Stimulated activated CD4-positive, alpha-beta T cell treated with anti-CD3 and anti-CD28 coated beads, Interleukin-12 subunit alpha, Interleukin-12 subunit beta, amount 100 ng/mL, for 48 hours (primary cell): Measurements from ENCODE around the gene ACBD4.

Source experiments
- DNase-seq, 3 donors: peaks; one replicate each; pipeline ENCODE4 v3.0.0-alpha.2; 2020; ENCODE audit warnings: low read depth in 2 of 3, low spot score in 1 of 3

Gene ACBD4

DNA sequence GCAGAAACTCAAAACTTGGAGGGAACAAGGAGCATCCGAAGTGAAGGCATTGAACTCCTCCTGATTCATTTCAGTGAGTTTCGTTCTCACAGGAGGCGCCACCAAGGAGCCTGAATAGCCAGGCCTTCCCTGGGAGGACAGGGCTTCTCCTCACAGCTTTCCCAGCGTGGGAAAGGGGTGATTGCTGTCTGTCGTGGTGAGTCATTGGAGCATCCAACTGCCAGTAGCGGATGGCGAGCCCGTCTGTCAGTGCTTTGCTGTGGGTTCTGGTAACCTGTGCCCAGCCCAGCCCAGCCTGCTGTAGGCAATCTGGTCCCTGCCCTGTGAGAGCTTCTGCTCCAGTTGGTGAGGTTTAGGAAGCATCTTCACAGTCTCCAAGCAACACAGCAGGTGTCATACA, 31.5 kb upstream of the ACBD4 start:
- DNase-seq: no peak

DNA sequence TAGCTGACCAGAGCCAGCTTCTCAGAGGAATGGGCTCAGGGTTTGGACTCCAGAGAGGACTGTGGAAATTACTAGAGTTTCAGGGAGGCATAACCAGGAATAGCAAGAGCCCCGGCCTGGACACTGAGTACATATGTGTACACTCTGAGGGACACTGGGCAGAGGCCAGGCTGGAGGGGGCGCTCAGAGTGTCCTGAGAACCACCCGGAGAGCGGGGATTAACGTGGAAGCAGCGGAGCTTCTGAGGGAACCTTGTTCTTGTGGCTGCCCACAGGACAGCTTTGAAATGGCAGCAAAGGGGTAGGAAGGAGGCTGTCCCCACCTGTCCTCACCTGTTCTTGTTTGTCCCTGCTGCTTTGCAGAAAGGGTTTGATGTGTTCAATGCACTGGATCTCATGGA, 31.0 kb upstream of the ACBD4 start:
- no peak for DNase-seq

DNA sequence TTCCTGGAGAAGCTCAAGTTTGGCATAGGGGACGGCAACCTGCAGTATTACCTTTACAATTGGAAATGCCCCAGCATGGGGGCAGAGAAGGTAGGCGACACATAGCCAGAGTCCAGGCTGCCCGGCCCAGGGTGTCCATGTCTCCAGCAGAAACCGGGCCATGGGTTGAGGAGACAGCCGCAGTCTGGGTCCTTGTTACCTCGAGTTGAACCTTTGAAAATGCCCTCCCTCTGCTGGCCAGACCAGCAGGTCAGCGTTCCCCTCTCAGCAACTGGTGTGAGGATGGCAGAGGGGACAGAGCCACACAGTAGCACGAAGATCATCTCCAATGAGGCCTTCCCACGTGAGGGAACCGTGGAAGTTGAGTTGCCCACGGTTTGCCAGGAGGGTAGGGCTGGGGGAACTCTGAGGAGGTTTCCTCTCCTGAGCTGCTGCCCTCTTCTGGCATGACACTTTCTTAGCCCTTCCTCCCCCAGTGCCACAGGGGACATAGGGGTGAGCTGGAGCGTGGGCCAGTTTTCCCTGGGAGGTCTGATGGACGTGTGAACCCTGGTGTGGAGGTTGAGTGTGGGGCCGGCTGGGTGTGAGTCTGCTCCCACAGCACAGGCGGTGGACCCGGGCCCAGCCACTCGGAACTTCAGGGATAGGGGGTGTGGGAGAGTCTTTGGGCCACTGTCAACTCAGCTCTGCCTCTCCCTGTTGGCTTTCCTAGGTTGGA, 30.4 kb upstream of the ACBD4 start:
- DNase-seq: no peak

DNA sequence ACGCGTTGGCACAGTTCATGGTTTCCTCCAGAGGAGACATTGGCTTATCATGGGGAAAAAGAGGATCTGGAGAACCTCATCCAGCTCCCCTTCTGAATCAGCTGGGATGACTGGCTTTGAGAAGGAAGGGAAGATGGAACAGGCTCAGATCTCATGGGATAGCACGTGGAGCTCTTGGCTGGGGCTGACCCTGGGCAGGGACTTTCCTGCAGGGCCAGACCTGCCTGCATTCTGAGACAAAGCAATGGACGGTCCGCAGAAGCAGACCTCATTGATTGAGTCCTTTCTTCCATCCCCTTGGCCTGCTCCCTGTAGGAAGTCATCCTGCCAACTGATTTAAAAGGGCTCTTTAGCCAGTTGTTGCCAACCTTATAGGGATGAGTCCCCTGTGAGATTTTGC, 29.4 kb upstream of the ACBD4 start:
- no peak for DNase-seq

DNA sequence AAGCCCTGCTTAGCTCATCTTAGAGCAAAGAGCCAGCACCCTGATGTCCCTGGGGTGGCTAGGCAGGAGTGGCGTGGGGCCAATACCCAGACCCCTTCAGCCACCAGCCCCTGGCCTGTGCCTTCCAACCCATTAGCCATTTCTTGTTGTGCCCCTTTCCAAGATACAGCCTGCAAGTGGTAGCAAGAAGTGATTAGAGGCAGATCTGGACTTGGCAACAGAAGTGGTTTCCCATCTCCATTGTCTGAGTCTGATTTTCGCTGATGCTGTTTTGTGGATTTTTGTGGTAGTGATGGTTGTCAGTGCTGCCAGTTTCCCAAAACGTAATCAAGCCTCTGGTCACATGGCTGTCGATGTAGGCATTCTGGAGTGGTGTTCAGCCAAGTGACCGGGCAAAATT, 28.9 kb upstream of the ACBD4 start:
- no peak for DNase-seq

DNA sequence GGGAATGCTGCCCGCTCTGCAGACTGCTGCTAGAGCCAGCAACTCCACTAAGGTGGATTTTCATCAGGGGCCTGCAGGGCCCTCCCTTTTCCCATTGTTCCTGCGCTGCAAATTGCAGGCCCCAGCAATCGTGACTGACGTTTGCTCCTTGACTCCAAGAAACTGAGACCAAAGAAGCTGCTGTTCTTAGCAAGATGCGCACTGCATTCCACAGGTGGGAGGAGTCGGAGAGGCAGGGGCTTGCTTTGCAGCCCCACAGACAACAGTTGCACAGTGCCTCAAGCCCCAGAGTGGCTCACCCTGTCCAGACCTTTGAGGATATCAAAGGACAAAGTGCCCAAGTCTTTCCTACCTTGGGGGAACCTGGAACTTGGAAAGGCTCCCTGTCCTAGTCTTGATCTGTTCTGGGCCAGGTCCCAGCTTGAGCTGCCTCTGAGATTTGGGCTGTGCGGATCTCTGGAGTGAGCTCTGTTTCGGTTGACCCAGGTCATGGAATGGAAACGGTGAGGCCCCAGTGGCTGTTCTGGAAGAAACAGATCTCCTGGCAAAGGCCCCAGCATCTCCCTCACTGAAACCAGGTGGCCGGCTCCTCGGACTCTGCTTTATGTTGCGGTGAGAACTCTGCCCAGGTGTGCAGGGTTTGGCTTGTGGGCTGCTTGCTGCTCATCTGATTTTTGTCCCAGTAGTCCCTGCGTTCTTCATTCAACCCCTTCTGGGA, 28.0 kb upstream of the ACBD4 start:
- DNase-seq: no peak

DNA sequence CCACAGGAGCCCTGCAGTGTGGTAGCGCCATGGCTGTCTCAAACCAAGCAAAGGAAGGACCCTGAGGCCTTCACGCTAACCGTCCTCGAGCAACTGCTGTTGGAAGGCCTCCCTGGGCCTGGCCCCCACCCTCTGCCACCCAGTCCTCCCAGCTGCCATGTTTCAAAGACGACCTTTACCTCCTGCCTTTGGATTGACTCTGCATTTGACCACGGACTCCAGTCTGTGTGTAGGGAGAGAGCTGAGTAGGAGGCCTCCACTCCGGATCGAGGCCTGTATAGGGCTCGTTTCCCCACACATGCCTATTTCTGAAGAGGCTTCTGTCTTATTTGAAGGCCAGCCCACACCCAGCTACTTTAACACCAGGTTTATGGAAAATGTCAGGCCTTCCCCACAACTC, 27.4 kb upstream of the ACBD4 start:
- DNase-seq: no peak

DNA sequence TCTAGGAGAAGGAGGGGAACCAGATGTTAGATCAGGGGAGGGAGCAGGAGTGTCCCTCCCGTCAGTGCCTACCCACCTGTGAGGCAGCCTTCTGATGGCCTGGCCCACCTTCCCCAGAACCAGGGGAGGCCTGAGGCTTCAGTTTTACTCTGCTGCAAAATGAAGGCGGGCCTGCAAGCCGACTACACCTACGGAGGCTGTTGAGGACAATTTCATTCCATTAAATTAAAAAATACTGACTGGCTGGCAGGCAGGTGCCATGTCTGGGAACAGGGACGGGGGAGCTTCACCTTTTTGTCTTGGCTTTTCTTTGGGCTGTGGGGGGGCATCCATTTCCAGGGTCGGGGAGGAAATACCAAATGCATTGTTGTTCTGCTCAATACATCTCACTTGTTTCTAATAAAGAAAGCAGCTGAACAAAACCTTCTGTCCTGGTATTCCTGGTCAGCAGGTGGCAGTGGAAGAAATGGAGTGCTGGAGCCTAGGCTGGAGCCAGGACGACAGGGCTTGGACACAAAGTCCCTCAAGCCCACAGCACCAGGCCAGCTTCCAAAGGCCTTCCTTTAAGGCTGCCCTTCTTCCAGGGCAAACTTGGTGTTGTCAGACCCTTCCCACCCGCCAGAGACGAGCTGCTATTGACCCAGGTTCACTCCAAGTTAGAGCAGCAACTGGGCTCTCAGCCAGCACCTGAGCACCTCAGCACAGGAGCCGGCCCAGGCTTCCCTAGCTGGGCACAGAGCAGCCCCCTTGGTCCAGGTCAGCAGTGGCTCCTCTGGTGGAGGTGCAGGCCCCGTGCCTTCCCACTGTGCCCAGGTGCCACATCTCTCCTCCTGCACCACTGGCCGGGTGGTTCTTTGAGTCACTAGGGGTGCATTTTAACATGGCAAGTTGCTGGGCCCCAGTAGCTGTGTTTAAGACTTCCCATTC, 26.6 kb upstream of the ACBD4 start:
- DNase-seq: no peak

DNA sequence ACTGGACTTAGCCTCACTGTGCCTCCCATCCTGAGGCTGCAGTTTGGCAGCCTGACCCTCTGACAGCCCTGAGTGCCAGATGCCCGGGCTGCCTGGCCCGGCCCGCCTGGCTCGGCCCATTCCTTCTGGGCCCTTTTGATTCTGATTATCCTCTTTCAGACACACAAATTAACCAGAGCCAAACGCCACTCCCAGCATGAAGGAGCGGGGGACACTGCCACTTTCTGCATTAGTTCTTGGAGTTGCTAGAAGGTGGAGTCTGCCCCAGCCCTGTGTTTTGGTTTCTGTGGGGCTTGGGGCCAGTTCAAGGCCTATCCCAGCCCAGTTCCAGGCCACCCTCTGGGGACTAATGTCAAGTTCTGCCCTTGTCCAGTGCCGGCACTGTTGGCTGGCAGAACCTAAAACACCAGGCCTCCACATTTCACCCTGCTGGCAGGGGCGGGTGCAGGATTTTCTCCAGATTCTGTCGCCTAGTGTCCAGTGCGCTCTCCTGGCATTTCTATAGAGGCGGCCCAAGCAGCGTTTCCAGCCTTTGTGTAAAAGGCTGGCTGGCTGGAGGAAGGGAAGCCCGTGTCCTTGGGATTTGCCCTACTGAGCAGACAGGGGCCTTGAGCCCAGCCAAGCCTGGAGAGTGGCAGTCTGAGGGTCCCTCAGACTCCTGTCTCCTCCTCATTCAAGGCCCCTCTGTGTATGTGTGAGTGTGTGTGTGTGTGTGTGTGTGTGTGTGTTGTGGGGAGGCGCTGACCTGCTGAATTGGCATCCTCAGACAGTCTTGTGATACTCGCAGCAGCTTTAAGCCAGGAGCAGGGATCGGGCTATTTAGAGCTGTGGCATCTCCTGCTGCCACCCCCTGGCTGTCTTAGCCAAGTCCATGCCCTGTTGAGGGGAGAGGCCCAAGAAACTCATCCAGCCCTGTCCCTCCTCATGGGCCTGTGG, 24.5 kb upstream of the ACBD4 start:
- no peak for DNase-seq

DNA sequence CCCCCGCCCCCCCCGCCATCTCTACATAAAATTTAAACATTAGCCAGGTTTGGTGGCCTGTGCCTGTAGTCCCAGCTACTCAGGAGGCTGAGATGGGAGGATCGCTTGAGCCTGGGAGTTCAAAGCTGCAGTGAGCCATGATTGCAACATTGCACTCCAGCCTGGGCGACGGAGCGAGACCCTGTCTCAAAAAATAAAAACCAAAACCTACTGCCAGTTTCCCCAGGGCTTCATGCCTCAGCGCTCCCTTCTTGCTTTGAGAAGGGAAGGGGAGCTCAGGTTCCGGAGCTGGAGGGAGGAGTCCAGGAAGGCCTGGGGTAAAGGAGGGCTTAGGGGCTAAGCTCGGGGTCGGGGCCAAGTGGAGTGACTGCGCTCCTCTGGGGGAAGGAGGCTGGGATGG, 23.6 kb upstream of the ACBD4 start:
- DNase-seq: no peak

DNA sequence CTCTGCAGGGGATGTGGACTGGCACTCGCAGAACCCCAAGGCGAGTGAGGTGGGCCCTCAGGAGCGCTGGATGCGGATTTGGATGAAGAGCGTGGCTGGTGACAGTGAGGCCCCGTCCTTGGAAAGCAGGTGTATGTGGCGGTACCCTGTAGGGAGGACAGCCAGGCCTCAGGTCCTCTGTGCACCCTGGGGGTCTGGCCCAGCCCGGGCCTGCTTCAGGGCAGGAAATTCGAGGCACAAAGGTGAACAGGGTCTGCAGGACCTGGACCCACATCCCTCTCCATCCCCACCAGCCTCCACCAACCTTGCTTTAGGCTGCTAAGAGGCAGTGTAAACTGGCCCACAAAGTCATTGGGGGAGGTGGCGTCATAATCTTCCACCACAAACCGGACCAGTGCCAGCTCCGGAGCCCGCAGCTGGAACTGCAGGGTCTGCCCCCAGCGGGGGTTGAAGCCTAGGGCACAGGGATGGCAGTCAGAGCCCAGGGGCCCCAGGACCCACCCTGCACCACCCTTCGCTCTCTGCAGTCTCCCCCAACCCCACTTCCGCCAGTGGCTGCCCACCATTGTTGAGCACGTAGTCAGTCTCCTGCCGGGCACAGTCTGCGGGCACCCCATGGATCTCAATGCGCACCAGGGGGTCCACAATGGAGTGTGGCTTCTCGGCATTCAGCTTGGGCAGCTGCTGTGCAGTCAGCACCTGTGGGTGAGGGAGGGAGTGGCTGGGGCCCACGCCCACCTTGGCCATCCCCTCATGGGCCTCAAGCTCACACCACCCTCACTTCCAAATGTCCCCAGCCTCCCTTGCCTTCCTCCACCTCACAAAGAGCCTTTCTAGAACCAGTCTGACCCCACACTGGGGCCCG, 22.7 kb upstream of the ACBD4 start:
- DNase-seq: no peak

DNA sequence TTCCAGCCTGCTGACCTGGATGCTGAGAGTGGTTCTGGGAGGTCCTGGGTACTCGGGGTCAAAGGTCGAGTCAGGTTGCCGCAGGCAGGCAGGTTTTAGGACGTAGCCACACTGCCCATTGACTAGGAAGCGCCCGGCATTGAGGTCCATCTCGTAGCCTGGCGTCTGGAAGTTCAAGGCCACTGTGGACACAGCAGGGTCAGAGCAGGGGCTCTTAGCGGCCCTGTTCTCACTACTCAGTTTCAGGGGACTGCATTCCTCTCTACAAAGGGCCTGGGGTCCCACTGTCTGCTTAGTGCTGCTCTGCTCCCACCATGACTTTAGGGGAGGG, 22.1 kb upstream of the ACBD4 start:
- no peak for DNase-seq

DNA sequence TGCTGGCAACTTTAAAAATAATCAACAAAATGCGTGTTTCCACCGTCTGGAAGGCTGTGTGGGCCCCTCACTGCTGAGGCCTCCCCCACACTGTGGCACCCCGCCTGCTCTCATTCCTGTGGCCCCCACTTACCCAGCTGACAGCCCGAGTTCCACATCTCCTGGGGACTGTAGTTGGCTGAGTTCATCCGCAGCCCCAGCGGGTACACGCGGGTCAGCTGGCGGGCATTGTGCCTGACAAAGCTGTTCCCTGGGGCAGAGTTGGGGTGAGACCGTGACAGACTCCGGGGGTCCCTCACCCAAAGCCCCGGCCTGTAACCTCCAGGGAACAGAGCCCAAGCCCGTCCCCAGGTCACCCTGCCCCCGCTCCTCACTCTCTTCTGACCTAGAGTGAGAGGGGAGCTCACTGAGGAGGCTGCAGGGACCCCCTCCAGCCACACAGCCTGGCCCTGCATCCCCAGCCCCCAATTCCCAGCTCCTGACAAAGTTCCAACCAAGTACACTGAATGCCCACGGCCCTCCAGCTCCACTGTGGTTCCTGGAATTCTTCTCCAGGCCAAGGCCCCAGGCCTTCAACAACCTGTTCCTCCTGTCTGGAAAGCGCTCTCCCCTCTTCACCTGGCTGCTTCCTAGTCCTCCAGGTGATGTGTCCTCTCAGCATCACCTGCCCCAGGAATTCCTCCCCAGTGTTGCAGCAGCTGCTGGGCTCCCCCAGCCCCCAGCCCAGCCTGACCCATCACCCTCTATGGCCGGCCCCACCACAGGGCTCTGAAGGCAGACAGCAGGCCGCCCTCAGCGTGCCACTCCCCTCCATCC, 21.2 kb upstream of the ACBD4 start:
- no peak for DNase-seq

DNA sequence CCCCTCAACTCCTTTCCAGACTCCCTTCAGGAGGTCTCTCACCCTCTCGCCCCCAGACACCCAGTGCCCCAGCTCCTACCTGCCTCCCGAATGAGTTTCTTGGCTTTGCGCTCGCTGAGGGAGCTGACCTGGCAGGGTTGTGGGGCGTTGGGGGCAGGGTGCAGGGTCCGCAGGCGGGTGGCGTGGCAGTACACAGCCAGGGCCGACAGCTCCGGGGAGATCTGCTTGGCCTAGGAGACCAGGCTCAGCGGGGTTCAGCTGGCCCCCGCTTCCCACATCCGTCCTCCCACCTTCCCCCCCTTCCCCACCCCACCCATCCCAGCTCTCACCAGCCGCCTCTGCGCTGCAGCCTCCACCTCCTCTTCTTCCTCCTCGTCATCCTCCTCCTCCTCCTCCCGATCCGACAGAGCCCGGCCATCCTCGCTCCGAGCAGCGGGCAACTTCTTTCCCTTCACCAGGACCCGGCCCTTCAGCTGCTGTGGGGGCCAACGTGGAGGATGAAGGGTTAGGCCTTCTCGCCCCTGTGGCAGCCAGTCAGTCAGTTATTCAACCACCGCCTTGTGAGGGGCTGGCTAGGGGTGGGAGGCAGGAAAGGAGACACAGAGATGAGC, 20.4 kb upstream of the ACBD4 start:
- DNase-seq: no peak

DNA sequence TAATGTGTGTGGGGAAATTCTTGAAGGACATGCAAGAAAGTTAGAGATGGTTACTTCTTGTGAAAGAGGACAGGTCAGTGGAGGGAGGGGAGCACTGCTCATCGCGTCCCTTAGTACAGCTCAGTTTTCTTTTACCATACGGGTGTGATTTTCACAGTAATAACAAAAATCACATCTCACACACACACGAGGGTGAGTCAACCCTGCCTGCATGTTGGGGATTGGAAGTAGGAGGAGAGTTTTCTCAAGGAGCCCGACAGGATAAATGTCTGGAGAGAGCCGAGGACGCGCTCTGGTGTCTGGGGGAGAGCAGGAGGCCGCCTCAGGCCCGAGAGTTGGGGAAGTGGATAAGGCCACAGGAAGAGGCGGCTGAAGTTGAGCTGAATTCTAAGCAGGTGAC, 19.6 kb upstream of the ACBD4 start:
- no peak for DNase-seq

DNA sequence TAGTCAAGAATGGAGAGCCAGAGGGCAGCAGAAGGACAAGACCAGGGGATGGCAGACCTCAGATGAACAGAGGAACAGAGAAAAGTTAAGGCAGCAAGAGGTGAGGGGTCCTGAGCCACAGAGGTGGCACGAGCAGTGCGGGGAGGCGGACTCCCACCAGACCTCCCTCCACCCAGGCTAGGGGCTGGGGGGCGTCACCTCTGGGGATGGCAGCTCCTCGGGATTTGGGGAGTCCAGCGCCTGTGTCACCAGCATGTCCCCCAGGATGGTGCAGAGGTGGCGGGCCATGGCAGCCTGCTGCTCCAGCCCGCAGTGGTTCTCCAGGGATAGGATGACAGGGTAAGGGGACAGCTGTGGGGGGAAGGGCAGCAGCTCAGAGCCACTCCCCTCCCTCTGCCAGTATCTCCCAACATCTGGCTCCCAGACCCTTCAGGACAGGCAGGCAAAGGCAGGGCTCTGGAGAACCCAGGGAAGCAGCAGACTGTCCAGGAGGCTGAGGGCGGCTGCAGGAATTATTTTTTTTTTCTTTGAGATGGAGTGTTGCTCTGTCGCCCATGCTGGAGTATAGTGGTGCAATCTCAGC, 19.0 kb upstream of the ACBD4 start:
- DNase-seq: no peak

DNA sequence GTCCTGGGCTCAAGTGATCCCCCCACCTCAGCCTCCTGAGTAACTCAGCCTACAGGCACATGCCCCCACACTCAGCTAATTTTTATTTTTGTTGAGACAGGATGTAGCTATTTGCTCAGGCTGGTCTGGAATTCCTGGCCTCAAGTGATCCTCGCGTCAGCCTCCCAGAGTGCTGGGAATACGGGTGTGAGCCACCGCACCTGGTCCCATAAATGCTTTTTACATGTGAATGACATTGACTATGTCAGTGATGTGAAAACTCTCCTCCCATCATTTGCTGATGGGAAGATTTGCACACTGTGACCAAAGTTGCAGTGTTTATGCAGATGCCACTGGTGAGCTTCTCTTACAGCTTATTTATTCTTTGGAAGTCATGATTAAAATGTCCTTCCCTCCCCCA, 18.2 kb upstream of the ACBD4 start:
- DNase-seq: no peak

DNA sequence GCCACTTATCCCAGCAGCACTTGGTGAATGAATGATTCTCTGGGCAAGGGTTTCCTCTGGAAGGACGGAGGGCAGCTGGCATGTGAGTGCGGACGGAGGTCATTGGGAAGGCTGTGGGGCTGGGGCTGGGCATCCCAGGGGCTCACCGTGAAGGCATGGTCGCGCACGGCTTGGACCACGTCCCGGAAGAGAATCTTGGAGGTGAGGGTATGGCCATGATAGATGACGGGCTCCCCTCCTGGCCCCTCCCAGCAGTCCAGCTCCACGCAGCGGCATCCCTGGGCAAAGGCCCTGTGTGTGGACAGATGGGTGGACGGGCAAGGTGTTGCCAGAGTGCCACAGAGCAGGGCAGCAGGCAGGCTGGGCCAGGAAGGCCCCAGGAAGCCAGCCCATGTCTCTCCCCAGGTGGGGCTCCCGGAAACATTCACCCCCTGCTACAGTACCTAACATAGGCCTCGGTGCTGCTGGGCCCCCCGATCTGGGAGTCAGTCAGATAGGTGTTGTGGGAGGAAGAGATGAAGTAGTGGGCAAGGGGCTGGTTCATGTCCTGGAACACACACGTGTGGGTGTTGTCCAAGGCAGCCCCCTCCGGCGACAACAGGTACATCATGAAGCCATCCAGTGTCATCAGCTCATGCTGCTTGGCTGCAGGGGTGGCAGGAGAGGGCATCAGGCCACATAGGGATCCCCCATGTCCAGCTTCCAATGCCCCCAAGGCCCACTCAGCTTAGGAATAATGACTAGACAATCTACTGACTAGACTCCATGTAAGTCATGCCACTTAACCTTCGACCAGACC, 17.4 kb upstream of the ACBD4 start:
- DNase-seq: no peak
